Vagina (tissue), 2 donors: ENCODE results near the gene PDCL2. TPM values are rescaled to one million over a fixed set of nuclear protein-coding genes. Genes with fewer than 3 reads are reported as not detected.

ENCODE experiments used
- DNase-seq, 2 donors: peaks; one replicate each; pipeline ENCODE4 v3.0.0-alpha.2; 2017; ENCODE audit errors: extremely low spot score in 2 of 2
- H3K27ac ChIP-seq: fragments of 200-600 bp; sonication (generic); one replicate; pipeline ENCODE4 v1.5.1; 2019
- H3K27me3 ChIP-seq: fragments of 200-600 bp; sonication (generic); one replicate; pipeline ENCODE4 v1.5.1; 2019
- H3K36me3 ChIP-seq, 2 donors: fragments of 200-600 bp; sonication (generic); one replicate each; pipeline ENCODE4 v1.5.1; 2017 to 2019
- H3K4me1 ChIP-seq: fragments of 200-600 bp; sonication (generic); one replicate; pipeline ENCODE4 v1.5.1; 2019
- H3K4me3 ChIP-seq, 2 donors: fragments of 200-600 bp; sonication (generic); 1 replicate in 1 of 2; 2 replicates in 1 of 2; pipeline ENCODE4 v1.5.1; 2016 to 2019
- H3K9me3 ChIP-seq: fragments of 200-600 bp; sonication (generic); one replicate; pipeline ENCODE4 v1.5.1; 2019
- CTCF ChIP-seq, 3 experiments: fragments of 450-650 bp in 2 of 3; fragments of 200-600 bp in 1 of 3; sonication (generic) in 1 of 3; IDR thresholded peaks; one replicate each; pipeline ENCODE4 v1.5.1; 2017 to 2019; ENCODE audit warnings: antibody characterized with exemption in 3 of 3, mild to moderate bottlenecking in 2 of 3, moderate library complexity in 2 of 3
- POLR2A ChIP-seq, 2 donors: fragments of 450-650 bp; IDR thresholded peaks; one replicate each; pipeline ENCODE4 v1.6.1; 2017; ENCODE audit warnings: antibody characterized with exemption in 2 of 2, mild to moderate bottlenecking in 2 of 2, moderate library complexity in 2 of 2
- POLR2AphosphoS5 ChIP-seq, 2 donors: sonication (generic); formaldehyde crosslinking; IDR thresholded peaks; one replicate each; pipeline ENCODE4 v1.9.0; 2017; ENCODE audit warnings: antibody characterized with exemption in 2 of 2, mild to moderate bottlenecking in 2 of 2, low read depth in 1 of 2; ENCODE audit not compliant: insufficient read depth in 1 of 2
- intact Hi-C: fragments of 100-400 bp; cut with DNase I; formaldehyde crosslinking; loops from one replicate; pipeline ENCODE4 v1.15.1; 2023
- total RNA-seq: library from RNA; depleted of rRNA; stranded (reverse); fragments of >200 nt; gene quantifications from one replicate; pipeline ENCODE4 v1.2.3, GENCODE V29; 2016

The PDCL2 gene
- total RNA-seq, 1 donor from 2014 or later = not detected

GRCh38 chr4:55574252-55574651 is 17.8 kb downstream of the PDCL2 start:
- Histone ChIP-seq H3K27ac (no peak overlapping the region), H3K4me1 (no peaks in the 10 kb centered on the region), H3K4me3 (no peak overlapping the region), H3K9me3 (no peaks in the 10 kb centered on the region), H3K36me3 (no peaks in the 10 kb centered on the region), H3K27me3 (no peaks in the 10 kb centered on the region)
- intact Hi-C loops = no loop called here
- no peak for DNase-seq
- no peak for TF ChIP-seq CTCF (IDR thresholded peaks at IDR 0.05)
- TF ChIP-seq POLR2A (IDR thresholded peaks at IDR 0.05) = no peak
- no peak for TF ChIP-seq POLR2AphosphoS5 (IDR thresholded peaks at IDR 0.05; ENCODE audit: insufficient read depth in 1 of 2, low read depth in 1 of 2)

- no peak for TF ChIP-seq POLR2AphosphoS5 (IDR thresholded peaks at IDR 0.05; ENCODE audit: insufficient read depth in 1 of 2, low read depth in 1 of 2)
- no peak for TF ChIP-seq CTCF (IDR thresholded peaks at IDR 0.05)
- TF ChIP-seq POLR2A (IDR thresholded peaks at IDR 0.05) = no peak
- no peak overlapping the region for H3K27ac ChIP-seq
- H3K9me3 ChIP-seq = no peaks in the 10 kb centered on the region
- no peaks in the 10 kb centered on the region for H3K36me3 ChIP-seq
- DNase-seq = no peak
- H3K27me3 ChIP-seq = no peaks in the 10 kb centered on the region
- intact Hi-C loops = no loop called here
- H3K4me3 ChIP-seq = no peak overlapping the region
- no peaks in the 10 kb centered on the region for H3K4me1 ChIP-seq
These were observed 20.2 kb downstream of the PDCL2 start for GRCh38 chr4:55571806-55572205.

GRCh38 chr4:55568905-55569504 is 23.0 kb downstream of the PDCL2 start:
- Histone ChIP-seq H3K4me3 (no peak overlapping the region), H3K4me1 (no peaks in the 10 kb centered on the region), H3K27ac (no peak overlapping the region), H3K9me3 (no peaks in the 10 kb centered on the region), H3K27me3 (no peaks in the 10 kb centered on the region), H3K36me3 (no peaks in the 10 kb centered on the region)
- intact Hi-C loops = no loop called here
- no peak for DNase-seq
- TF ChIP-seq CTCF (IDR thresholded peaks at IDR 0.05) = no peak
- TF ChIP-seq POLR2A (IDR thresholded peaks at IDR 0.05) = no peak
- TF ChIP-seq POLR2AphosphoS5 (IDR thresholded peaks at IDR 0.05; ENCODE audit: insufficient read depth in 1 of 2, low read depth in 1 of 2) = no peak

- intact Hi-C loops = no loop called here
These were observed 30.2 kb downstream of the PDCL2 start for GRCh38 chr4:55561889-55562288.

More at GRCh38 chr4:55561889-55562288, 30.2 kb downstream of the PDCL2 start:
- H3K9me3 ChIP-seq = no peaks in the 10 kb centered on the region
- no peaks in the 10 kb centered on the region for H3K27me3 ChIP-seq
- H3K4me1 ChIP-seq = no peaks in the 10 kb centered on the region
- no peaks in the 10 kb centered on the region for H3K36me3 ChIP-seq
- no peak for DNase-seq
- TF ChIP-seq CTCF (IDR thresholded peaks at IDR 0.05) (no peak), POLR2AphosphoS5 (IDR thresholded peaks at IDR 0.05; ENCODE audit: insufficient read depth in 1 of 2, low read depth in 1 of 2) (no peak), POLR2A (IDR thresholded peaks at IDR 0.05) (no peak)
- H3K4me3 ChIP-seq = no peak overlapping the region
- H3K27ac ChIP-seq = no peak overlapping the region
